Measurements from ENCODE around the gene GCGR. TPM values are rescaled to one million over a fixed set of nuclear protein-coding genes. Genes with fewer than 3 reads are reported as not detected.

The GCGR gene
- total RNA-seq, 1 experiment from 2014 or later: 1.4 TPM

- H3K4me1 Mint-ChIP-seq: no peaks in the 10 kb centered on the region
- POLR2A ChIA-PET: no interaction called here
- H3K4me3 Mint-ChIP-seq: no peak overlapping the region
- ATAC-seq (no peak), DNase-seq (ENCODE audit: low spot score) (no peak)
- CTCF ChIA-PET: no interaction called here
- H3K27ac Mint-ChIP-seq: no peak overlapping the region
- TF ChIP-seq ZNF281 (CRISPR knock-in tag; IDR thresholded peaks at IDR 0.05): no peak
- TF ChIP-seq MAX (CRISPR knock-in tag; IDR thresholded peaks at IDR 0.05): no peak
- TF ChIP-seq IRF2 (CRISPR knock-in tag; IDR thresholded peaks at IDR 0.05; ENCODE audit: borderline replicate concordance, low read depth): no peak
- no peak for TF ChIP-seq NFATC4 (CRISPR knock-in tag; IDR thresholded peaks at IDR 0.05)
- no peaks in the 10 kb centered on the region for H3K9me3 Mint-ChIP-seq
- H3K36me3 Mint-ChIP-seq: peaks cover 35% of the 10 kb centered on the region
- no peaks in the 10 kb centered on the region for H3K27me3 Mint-ChIP-seq (ENCODE audit: low read depth)
These were observed 42.2 kb downstream of the GCGR start for GRCh38 chr17:81845881-81846742.

- Mint-ChIP-seq H3K27ac (no peak overlapping the region), H3K27me3 (ENCODE audit: low read depth) (no peaks in the 10 kb centered on the region), H3K4me3 (no peak overlapping the region), H3K4me1 (no peaks in the 10 kb centered on the region), H3K36me3 (peaks cover 44% of the 10 kb centered on the region), H3K9me3 (no peaks in the 10 kb centered on the region)
- TF ChIP-seq EMX1 (CRISPR knock-in tag; IDR thresholded peaks at IDR 0.05) (no peak), MAX (CRISPR knock-in tag; IDR thresholded peaks at IDR 0.05) (no peak), ZMAT4 (CRISPR knock-in tag; IDR thresholded peaks at IDR 0.05) (no peak), TEAD4 (CRISPR knock-in tag; IDR thresholded peaks at IDR 0.05) (no peak), FOXJ3 (CRISPR knock-in tag; IDR thresholded peaks at IDR 0.05; ENCODE audit: borderline replicate concordance) (no peak), GTF2I (CRISPR knock-in tag; conservative IDR thresholded peaks at IDR 0.05) (no peak), KAT7 (CRISPR knock-in tag; IDR thresholded peaks at IDR 0.05; ENCODE audit: borderline replicate concordance) (no peak), ATF3 (CRISPR knock-in tag; conservative IDR thresholded peaks at IDR 0.05) (no peak), GRHL2 (CRISPR knock-in tag; IDR thresholded peaks at IDR 0.05; ENCODE audit: insufficient replicate concordance, severe bottlenecking) (no peak), ATF1 (CRISPR knock-in tag; IDR thresholded peaks at IDR 0.05) (no peak)
- TF ChIP-seq, protein P1, sequence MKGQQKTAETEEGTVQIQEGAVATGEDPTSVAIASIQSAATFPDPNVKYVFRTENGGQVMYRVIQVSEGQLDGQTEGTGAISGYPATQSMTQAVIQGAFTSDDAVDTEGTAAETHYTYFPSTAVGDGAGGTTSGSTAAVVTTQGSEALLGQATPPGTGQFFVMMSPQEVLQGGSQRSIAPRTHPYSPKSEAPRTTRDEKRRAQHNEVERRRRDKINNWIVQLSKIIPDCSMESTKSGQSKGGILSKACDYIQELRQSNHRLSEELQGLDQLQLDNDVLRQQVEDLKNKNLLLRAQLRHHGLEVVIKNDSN (CRISPR knock-in tag; IDR thresholded peaks at IDR 0.05): no peak
- TF ChIP-seq, protein P2, sequence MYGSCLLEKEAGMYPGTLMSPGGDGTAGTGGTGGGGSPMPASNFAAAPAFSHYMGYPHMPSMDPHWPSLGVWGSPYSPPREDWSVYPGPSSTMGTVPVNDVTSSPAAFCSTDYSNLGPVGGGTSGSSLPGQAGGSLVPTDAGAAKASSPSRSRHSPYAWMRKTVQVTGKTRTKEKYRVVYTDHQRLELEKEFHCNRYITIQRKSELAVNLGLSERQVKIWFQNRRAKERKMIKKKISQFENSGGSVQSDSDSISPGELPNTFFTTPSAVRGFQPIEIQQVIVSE (CRISPR knock-in tag; IDR thresholded peaks at IDR 0.05; ENCODE audit: borderline replicate concordance): no peak
- TF ChIP-seq, protein P3, sequence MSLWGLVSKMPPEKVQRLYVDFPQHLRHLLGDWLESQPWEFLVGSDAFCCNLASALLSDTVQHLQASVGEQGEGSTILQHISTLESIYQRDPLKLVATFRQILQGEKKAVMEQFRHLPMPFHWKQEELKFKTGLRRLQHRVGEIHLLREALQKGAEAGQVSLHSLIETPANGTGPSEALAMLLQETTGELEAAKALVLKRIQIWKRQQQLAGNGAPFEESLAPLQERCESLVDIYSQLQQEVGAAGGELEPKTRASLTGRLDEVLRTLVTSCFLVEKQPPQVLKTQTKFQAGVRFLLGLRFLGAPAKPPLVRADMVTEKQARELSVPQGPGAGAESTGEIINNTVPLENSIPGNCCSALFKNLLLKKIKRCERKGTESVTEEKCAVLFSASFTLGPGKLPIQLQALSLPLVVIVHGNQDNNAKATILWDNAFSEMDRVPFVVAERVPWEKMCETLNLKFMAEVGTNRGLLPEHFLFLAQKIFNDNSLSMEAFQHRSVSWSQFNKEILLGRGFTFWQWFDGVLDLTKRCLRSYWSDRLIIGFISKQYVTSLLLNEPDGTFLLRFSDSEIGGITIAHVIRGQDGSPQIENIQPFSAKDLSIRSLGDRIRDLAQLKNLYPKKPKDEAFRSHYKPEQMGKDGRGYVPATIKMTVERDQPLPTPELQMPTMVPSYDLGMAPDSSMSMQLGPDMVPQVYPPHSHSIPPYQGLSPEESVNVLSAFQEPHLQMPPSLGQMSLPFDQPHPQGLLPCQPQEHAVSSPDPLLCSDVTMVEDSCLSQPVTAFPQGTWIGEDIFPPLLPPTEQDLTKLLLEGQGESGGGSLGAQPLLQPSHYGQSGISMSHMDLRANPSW (CRISPR knock-in tag; conservative IDR thresholded peaks at IDR 0.05; ENCODE audit: low read depth): no peak
- TF ChIP-seq, protein P4, sequence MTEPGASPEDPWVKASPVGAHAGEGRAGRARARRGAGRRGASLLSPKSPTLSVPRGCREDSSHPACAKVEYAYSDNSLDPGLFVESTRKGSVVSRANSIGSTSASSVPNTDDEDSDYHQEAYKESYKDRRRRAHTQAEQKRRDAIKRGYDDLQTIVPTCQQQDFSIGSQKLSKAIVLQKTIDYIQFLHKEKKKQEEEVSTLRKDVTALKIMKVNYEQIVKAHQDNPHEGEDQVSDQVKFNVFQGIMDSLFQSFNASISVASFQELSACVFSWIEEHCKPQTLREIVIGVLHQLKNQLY (CRISPR knock-in tag; IDR thresholded peaks at IDR 0.05): no peak
- POLR2A ChIA-PET: no interaction called here
- DNase-seq (ENCODE audit: low spot score) (no peak), ATAC-seq (no peak)
- CTCF ChIA-PET: no interaction called here
These were observed 43.1 kb downstream of the GCGR start for GRCh38 chr17:81846743-81847689.

Measured in WTC11 (cell line).